GDM1 (cell line): ENCODE results near the gene LYPD5.
"Not testable (repeated sequence)": the region's sequence is repeated elsewhere in the genome, so short reads cannot be mapped to it uniquely, and the experiment has no call there.

Experiments used
- DNase-seq: peaks from one replicate; lab custom pipeline; 2025; lab: John Stamatoyannopoulos, UW

Gene LYPD5

DNA sequence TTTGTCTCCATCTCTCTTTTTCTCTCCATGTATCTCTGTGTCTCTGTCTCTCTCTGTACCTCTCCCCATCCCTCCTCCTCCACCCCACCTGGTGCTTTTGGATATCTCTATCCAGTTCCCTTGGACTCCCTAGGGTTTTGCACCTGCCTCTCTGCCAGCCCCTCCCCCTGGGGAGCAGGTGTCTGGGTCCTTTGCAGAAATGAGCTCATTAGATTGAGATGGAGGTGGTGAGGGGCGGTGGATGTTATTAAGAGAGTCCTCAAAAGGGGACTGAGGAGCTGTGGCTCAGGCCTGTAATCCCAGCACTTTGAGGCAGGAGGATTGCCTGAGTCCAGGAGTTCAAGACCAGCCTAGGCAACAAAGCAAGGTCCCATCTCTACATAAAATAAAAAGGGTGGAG, 23.6 kb downstream of the LYPD5 start:
- DNase-seq: no peak

GRCh38 chr19:43777163-43777695, 25.0 kb downstream of the LYPD5 start:
- peak; percentile 93 for DNase-seq

GRCh38 chr19:43776286-43776685, 26.0 kb downstream of the LYPD5 start:
- DNase-seq: no peak

GRCh38 chr19:43775299-43775890, 26.9 kb downstream of the LYPD5 start:
- DNase-seq: no peak

DNA sequence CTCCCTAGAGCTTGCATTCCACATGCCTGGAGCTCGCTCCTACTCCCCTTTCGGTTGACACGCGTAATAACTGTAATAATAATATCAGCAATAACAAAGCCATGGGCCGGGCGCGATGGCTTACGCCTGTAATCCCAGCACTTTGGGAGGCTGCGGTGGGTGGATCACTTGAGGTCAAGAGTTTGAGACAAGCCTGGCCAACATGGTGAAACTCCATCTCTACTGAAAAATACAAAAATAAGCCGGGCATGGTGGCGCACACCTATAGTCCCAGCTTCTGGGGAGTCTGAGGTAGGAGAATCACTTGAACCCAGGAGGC, 27.3 kb downstream of the LYPD5 start:
- not testable (repeated sequence) for DNase-seq

DNA sequence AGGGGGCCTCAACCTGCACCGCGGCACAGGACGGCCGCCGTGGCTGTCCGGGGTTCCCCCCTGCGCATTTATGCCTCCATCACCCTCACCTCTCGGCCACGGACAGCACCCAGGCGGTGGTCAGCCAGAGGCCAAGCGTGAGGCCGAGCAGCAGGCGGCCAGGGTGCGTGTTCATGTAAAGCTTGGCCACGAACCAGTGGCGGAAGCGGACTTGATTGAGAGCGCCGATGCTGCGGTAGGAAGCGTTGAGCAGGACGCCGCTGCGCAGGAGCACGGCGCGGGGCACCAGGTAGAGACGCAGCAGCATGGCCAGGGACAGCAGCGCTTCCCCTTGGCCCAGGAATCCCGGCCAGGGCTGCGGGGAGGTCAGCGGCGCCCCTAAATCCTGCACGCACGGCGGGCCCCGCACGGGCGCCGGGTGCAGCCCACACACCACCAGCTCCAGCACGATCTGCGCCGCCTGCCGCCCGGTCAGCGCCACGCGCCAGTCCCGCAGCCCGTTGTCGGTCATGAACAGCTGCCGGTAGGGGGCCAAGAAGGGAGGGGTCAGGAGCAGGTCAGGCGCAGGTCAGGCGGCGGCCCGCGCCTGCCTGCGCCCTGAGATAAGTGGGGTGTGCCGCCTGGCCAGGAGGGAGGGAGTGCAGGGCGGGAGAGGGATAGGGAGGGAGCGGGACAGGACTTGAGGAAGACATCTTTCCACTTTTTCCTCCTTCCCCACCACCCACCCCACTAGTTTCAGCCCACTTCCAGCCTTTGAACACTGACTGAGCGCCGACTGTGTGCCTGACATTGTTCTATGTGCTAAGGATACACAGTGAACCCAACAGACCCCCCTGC, 27.9 kb downstream of the LYPD5 start:
- no peak for DNase-seq

DNA sequence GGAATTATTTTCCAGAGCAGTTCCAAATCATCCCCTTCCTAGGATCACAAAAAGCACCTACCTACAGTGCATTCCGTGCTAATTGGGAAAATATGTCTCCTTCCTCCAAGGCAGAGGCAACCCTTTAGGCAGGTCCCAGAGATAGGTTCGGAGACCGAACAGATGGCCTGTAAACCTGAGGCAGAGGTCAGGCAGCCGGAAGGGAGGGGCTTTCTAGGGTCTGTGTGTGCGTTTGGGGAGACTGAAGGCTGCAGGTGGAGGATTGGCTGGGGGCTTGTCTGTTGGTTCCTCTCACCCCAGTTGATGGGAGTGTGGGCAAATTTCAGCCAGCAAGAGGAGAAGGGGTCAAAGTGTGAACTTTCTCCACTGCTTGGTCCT, 28.5 kb downstream of the LYPD5 start:
- no peak for DNase-seq

DNA sequence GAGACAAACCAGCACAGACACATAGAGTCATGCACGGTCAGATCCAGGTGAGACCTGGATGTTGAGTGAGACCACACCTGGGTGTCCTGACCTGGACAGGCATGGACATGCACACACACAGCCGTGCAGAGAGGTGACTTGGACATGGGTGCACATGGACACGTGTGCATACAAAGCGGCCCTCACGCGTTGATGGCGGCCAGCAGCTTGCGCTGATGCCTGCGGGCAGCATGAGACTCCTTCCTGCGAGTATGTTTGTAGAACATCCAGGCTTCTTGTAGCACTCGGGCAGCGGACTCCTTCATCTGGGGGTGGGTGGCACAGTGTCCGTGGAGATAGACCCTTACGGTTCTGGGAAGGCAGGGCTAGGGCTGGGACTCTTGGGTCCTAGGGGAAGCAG, 33.0 kb downstream of the LYPD5 start:
- DNase-seq: no peak

- DNase-seq: no peak
These were observed 33.8 kb downstream of the LYPD5 start for GRCh38 chr19:43768273-43769050.

GRCh38 chr19:43767818-43768217, 34.4 kb downstream of the LYPD5 start:
- DNase-seq: no peak

DNA sequence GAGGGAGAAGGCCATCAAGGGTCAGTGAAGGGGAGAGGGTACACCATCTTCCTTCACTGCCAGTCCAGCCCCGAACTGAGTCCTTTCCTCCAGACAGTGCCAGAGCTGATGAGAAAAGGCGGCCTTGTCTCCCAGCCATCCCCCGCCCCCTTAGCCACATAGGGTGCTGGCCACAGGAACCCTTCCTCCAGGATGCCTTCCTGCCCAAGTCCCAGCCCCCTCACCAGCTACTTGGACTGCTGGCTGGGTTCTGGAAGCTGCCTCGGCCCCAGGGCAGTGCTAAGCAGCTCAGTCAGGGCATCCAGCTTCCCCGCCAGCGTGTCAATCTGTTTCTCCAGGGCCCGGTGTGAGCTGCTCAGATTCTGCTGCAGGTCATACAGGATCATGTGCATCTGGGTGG, 34.9 kb downstream of the LYPD5 start:
- no peak for DNase-seq

DNA sequence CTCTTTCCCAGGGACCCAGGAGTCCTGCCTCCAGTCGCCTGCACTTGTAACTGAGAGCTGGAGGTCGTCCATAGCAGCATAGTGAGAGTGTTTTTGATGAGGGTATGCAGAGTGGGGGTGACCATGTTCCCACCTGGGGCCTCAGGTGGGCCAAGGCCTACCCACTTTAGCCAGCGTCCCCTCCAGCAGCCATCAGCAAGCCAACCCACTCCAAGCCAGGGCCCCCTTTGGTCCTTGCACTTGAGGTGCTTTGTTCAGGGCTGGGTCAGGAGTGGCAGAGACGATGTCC, 35.5 kb downstream of the LYPD5 start:
- no peak for DNase-seq

DNA sequence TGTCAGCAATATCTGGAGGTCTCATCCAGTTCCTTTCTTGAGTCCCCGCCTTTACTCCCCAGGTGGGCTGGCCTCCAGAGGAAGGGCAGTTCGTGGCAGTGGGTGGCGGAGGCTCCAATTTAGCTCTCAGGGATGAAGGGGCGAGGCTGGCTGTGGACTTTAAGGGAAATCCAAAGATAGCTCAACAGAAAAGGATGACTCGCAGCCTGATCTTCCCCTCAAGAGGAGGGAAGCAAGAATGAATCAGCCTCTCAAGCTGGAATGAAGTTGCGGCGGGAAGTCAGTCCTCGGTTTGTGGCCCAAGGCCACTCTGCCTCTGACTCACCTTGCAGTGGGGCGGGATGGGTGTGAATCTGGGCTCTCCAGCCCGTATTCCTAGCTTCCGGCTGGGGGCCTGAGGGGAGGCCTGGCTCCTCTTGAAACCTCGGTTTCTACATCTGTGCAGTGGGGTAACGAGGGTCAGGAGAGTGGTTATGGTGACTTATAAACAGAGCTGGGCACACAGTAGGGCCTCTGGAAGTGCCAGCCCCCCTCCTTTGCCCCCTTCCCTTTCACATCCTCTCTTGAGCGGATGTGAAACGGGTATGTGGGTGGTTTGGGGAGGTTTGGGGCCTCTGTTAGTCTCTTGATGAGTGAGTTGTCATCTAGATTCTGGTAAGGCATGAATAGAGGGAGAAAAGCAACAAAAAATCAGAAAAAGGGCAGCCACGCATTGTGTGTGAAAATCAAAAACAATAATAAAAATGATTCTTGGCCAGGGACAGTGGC, 37.0 kb downstream of the LYPD5 start:
- peak; percentile 82 for DNase-seq

- DNase-seq: not testable (repeated sequence)
These were observed 37.6 kb downstream of the LYPD5 start for GRCh38 chr19:43764684-43765083.

DNA sequence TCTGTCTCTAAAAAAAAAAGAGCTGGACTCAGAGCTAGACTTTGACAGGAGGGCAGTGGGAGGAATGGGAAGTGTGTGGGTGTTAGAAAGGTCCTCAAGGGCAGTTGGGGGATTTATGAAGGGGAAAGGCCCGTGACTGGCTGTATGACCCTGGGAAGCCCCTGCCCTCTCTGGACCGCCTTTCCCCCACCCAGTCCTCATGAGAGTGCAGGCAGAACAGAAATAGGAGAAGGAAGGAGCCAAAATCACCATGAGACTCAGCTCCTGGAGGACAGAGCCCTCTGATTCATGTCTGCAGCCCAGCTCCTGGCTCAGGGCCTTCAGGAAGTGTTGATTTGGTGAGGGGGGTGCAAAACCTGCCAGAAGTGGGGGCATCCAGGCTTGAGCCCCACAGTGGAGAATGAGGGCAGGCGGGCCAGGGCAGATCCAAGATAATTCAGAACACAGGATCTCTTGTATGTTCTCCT, 38.7 kb downstream of the LYPD5 start:
- no peak for DNase-seq

DNA sequence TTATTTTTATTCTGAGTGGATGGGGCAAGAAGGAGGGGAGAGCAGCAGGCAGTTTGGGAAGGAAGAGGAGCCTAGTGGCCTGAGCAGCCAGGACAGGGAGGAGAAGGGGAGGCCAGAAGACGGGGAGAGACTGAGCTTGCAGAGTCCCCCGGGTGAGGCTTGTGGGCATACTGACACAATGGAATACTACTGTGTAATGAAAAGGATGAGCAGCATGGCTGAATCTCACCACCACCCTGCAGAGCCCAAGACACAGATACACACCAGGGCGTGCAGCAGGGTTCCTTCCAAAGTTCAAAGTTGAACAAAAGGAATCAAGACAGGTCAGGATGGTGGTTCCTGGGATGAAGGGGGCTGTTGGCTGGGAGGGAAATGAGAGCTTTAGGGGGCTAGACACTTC, 39.4 kb downstream of the LYPD5 start:
- DNase-seq: no peak

DNA sequence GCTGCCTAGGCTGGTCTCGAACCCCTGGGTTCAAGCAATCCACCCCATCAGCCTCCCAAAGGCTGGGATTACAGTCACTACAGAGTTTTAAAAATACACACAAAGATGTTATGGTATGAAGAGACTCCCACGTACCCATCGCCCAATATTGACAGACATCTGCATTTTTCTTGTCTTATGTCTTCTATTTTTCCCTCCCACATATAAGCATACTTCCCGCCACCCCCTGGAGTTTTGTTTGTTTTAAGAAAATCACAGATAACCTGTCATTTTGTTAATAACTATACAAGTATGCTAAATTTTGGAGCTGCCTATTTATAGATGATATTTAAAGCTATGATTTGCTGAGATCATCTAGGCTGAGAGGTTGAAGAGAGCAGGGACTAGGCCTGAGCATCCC, 41.3 kb downstream of the LYPD5 start:
- no peak for DNase-seq

DNA sequence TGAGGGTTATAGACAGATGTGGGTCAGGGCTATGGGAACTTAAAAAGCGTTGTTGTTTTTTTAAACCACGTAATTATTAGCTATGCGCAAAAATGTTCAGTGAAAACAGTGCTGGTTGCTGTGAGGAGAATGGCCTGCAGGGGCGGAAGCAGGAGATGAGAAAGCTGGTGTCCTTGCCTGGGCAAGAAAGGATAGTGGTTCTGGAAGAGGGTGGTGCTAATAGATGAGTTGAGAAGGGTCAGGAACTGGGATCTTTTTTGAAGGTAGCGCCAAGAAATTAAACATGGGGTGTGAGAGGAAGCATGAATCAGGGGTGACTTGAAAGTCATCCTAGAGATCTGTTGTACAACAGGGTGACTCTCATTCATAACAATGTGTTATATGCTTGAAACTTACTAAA, 42.7 kb downstream of the LYPD5 start:
- DNase-seq: no peak

DNA sequence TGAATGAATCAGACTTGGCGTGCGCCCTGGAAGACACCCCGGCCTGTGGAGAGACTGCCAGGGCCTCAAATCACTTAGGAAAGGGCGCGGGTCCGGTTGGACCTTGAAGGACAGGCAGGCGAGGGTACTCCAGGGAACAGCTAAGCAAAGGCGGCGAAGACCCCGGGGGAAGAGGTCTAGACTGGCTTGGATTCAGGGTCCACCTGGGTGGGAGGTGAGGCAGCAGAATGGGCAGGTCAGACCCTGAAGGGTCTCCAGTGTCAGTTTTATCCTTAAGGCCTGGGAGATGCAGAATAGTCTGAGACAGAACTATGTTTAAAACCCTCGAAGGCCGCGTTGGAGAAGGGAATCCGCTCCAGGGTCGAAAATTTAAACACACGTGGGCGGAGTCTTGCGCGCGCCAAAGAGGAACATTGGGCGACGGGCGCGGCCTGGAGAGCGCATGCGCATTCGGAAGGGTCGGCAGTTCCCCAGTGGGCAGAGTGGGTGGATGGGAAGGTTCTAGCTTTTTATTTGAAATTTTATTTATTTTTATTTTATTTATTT, 46.9 kb downstream of the LYPD5 start:
- DNase-seq: peak; percentile 70

DNA sequence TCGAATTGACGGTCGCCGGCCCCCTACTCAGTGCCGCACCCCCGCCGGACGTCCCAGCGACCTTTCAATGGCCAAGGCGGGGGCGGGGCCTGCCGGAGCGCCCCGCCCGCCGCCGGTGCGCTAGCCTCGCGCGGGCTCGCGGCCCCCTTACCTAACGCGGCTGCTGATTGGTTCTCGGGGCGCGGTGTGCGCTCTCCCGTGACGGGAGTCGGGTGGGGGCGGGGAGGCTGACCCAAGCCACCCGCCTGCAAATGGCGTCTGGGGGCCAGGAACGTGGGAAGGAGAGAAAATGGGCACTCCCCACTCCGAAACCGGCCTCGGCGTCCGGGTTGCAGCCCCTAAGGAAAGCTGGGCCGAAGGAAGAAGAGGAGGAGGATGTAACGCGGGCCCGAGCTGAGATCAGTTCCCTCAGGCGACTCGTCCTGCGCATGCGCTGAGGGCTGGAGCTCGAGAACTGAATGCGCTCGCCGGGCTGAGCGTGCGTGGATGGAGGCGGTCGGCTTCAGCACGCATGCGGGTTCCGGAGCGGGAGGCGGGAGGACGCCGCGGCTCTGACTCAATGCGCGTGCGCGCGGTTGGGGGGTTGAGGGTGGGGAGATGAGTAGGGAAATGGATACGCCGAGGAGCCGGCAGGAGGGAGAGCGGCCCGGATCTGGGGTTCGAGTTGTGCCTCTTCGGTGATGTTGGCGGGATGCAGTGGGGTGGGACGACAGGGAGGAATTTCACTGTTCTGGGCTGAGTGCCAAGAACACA, 47.6 kb downstream of the LYPD5 start, which contains the start of gene SMG9:
TSS of gene SMG9 (minus strand) at position 460 of the 753 bp plus-strand sequence. CDS start 4,221 bp downstream, outside the sequence.
- DNase-seq: peak; percentile 96

- no peak for DNase-seq
These were observed 48.1 kb downstream of the LYPD5 start for GRCh38 chr19:43754253-43754502.
